Spleen (tissue), 11 donors: ENCODE results near the gene PSME3IP1. TPM values are rescaled to one million over a fixed set of nuclear protein-coding genes. Genes with fewer than 3 reads are reported as not detected.
"Not testable (repeated sequence)": the region's sequence is repeated elsewhere in the genome, so short reads cannot be mapped to it uniquely, and the experiment has no call there.

Source experiments
- DNase-seq: peaks from one replicate; pipeline ENCODE4 v3.0.0-alpha.2; 2020
- H3K27ac ChIP-seq, 8 donors: fragments of 200-600 bp; sonication (generic) in 7 of 8; 1 replicate in 4 of 8; 2 replicates in 4 of 8; pipeline versions ENCODE4 v1.5.0 to v1.8.0; 2016 to 2021; ENCODE audit warnings: inconsistent platforms in 4 of 8, mild to moderate bottlenecking in 4 of 8, moderate library complexity in 1 of 8
- H3K27me3 ChIP-seq, 7 donors: fragments of 200-600 bp; sonication (generic) in 6 of 7; replicated peaks in 1 of 7; 1 replicate in 4 of 7; 2 replicates in 3 of 7; pipeline versions ENCODE4 v1.5.0 to v1.8.0; 2016 to 2021; ENCODE audit warnings: inconsistent platforms in 3 of 7, mild to moderate bottlenecking in 1 of 7
- H3K36me3 ChIP-seq, 6 donors: fragments of 200-600 bp; sonication (generic) in 5 of 6; 1 replicate in 4 of 6; 2 replicates in 2 of 6; pipeline versions ENCODE4 v1.5.0 to v1.8.0; 2016 to 2021; ENCODE audit warnings: inconsistent platforms in 2 of 6
- H3K4me1 ChIP-seq, 6 donors: fragments of 200-600 bp; sonication (generic) in 5 of 6; 1 replicate in 3 of 6; 2 replicates in 3 of 6; pipeline versions ENCODE4 v1.5.0 to v1.8.0; 2016 to 2021; ENCODE audit warnings: inconsistent platforms in 3 of 6
- H3K4me3 ChIP-seq, 8 donors: fragments of 200-600 bp; sonication (generic) in 7 of 8; 1 replicate in 4 of 8; 2 replicates in 4 of 8; pipeline versions ENCODE4 v1.5.0 to v1.8.0; 2016 to 2021; ENCODE audit warnings: inconsistent platforms in 4 of 8, mild to moderate bottlenecking in 4 of 8, moderate library complexity in 2 of 8
- H3K9me3 ChIP-seq, 8 donors: fragments of 200-600 bp; sonication (generic) in 7 of 8; 1 replicate in 4 of 8; 2 replicates in 4 of 8; pipeline versions ENCODE4 v1.5.0 to v1.8.0; 2016 to 2021; ENCODE audit warnings: inconsistent platforms in 4 of 8
- CTCF ChIP-seq, 11 experiments: fragments of 200-600 bp in 7 of 11; fragments of 450-650 bp in 4 of 11; sonication (generic) in 4 of 11; IDR thresholded peaks in 8 of 11; conservative IDR thresholded peaks in 3 of 11; 1 replicate in 7 of 11; 2 replicates in 4 of 11; pipeline versions ENCODE4 v1.4.0 to v1.8.0; 2016 to 2021; ENCODE audit warnings: antibody characterized with exemption in 11 of 11, inconsistent platforms in 4 of 11, mild to moderate bottlenecking in 1 of 11
- POLR2A ChIP-seq, 3 donors: fragments of 450-650 bp; IDR thresholded peaks; one replicate each; pipeline ENCODE4 v1.5.1; 2017; ENCODE audit warnings: antibody characterized with exemption in 3 of 3, mild to moderate bottlenecking in 1 of 3
- POLR2AphosphoS5 ChIP-seq, 3 donors: sonication (generic); formaldehyde crosslinking; IDR thresholded peaks; one replicate each; pipeline ENCODE4 v1.5.1; 2017; ENCODE audit warnings: antibody characterized with exemption in 3 of 3
- WGBS, 5 donors: extraction: QIAGEN DNeasy Blood & Tissue Kit in 3 of 5; methylation state at CpG; one replicate each; pipeline versions ENCODE4 v1.1.5 to v1.1.7; 2013 to 2018; 5-methylcytosine and 5-hydroxymethylcytosine counted together
- intact Hi-C: fragments of 100-400 bp; cut with DNase I; formaldehyde crosslinking; loops from one replicate; pipeline ENCODE4 v1.15.0; 2023; ENCODE audit warnings: low total_unique reads
- polyA plus RNA-seq, 3 donors: library from polyadenylated mRNA; stranded (reverse); fragments of 200-250 nt; gene quantifications; one replicate each; pipeline ENCODE4 v1.2.1, GENCODE V29; 2013
- total RNA-seq, 7 donors: library from RNA; depleted of rRNA in 3 of 7; stranded (reverse); fragments of >200 nt in 3 of 7; fragmentation: NEBNext Ultra II Directional in 4 of 7; extraction: Animal tissue kit (Norgen Biotek cat#: 25700) in 4 of 7; gene quantifications; one replicate each; pipeline versions ENCODE4 v1.1.0 to v1.2.1, GENCODE V29; 2016 to 2021
- donor health status: healthy with polysubstance abuse.
- donor health status: DM: no; HTN: no; CAD: no; lungs with moderate emphysema.
- donor health status: DM: no; HTN: no; CAD: no.
- donor health status: Bipolar disorder and iron deficiency.
- donor health status: healthy.
- donor health status: DM: no; HTN: no; CAD: no.
- donor health status: DM: yes; HTN: yes; CAD: no.

Gene PSME3IP1
- total and polyA plus RNA-seq, 10 donors: 64.6 to 128 (median 96.0) TPM

GRCh38 chr16:57111420-57111819, 74.4 kb downstream of the PSME3IP1 start:
- peaks cover 0 to 3% (median 0%) of the 10 kb centered on the region in 7 donors for H3K27me3 ChIP-seq
- peaks cover 0 to 92% (median 47%) of the 10 kb centered on the region in 6 donors for H3K4me1 ChIP-seq
- no peaks in the 10 kb centered on the region for H3K9me3 ChIP-seq
- no peak overlapping the region for H3K4me3 ChIP-seq
- TF ChIP-seq POLR2A (IDR thresholded peaks at IDR 0.05) (no peak), POLR2AphosphoS5 (IDR thresholded peaks at IDR 0.05) (no peak), CTCF (IDR thresholded peaks at IDR 0.05 in 8 of 11, conservative IDR thresholded peaks at IDR 0.05 in 3 of 11) (no peak)
- 74 to 97% (median 91%) methylated on average over 2 of the region's 2 CpGs for WGBS, 5 donors
- intact Hi-C loops: no loop called here
- H3K36me3 ChIP-seq: peaks cover 0 to 35% (median 0%) of the 10 kb centered on the region in 6 donors
- H3K27ac ChIP-seq: peak overlapping the region in 1 of 8 donors; percentile 59
- DNase-seq: no peak

DNA sequence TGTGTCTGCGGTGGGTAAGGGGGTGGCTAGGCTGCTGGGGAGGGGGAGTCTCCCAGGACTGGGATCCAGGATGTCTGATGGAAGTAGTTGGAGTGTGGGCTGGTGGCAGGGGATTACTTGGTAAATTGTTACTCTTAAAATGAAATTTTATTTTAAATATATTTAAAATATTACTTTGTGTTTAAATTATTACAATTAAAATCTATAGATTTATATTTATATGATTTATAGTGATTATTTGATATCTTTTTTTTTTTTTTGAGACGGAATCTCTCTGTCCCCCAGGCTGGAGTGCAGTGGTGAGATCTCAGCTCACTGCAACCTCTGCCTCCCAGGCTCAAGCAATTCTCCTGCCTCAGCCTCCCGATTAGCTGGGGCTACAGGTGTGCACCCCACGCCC, 74.9 kb downstream of the PSME3IP1 start:
- Histone ChIP-seq H3K4me3 (no peak overlapping the region), H3K36me3 (peaks cover 0 to 30% (median 0%) of the 10 kb centered on the region in 6 donors), H3K4me1 (peaks cover 0 to 92% (median 49%) of the 10 kb centered on the region in 6 donors), H3K27me3 (peaks cover 0 to 3% (median 0%) of the 10 kb centered on the region in 7 donors), H3K27ac (peak overlapping the region in 1 of 8 donors; percentile 59), H3K9me3 (no peaks in the 10 kb centered on the region)
- TF ChIP-seq CTCF (IDR thresholded peaks at IDR 0.05 in 8 of 11, conservative IDR thresholded peaks at IDR 0.05 in 3 of 11) (no peak), POLR2A (IDR thresholded peaks at IDR 0.05) (no peak), POLR2AphosphoS5 (IDR thresholded peaks at IDR 0.05) (no peak)
- WGBS, 5 donors: 88 to 98% (median 94%) methylated on average over 4 of the region's 4 CpGs
- intact Hi-C loops: no loop called here
- DNase-seq: no peak

DNA sequence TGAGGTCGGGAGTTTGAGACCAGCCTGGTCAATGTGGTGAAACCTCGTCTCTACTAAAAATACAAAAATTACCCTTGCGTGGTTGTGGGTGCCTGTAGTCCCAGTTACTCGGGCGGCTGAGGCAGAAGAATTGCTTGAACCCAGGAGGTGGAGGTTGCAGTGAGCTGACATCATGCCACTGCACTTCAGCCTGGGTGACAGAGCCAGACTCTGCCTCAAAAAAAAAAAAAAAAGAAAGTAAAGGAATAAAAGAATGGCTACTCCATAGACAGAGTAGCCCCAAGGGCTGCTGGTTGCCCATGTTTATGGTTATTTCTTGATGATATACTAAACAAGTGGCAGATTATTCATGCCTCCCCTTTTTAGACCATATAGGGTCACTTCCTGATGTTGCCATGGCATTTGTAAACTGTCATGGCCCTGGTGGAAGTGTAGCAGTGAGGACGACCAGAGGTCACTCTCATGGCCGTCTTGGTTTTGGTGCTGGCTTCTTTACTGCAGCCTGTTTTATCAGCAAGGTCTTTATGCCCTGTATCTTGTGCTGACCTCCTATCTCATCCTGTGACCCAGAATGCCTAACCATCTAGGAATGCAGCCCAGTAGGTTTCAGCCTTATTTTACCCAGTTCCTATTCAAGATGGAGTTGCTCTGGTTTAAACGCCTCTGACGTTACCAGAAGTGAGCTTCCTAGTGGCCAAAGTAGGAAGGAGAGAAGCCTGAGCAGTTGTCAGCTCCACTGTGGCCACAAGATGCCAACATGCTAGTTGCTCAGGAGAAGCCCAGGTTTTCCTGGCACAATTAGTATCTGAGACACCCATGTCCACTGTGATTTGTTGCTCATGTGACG, 76.4 kb downstream of the PSME3IP1 start:
- intact Hi-C loops, H3K27me3 ChIP-seq, H3K9me3 ChIP-seq, DNase-seq, H3K4me3 ChIP-seq, H3K27ac ChIP-seq: not testable (repeated sequence)
- WGBS, 5 donors: 81 to 86% (median 82%) methylated on average over 10 of the region's 10 CpGs
- H3K4me1 ChIP-seq: peaks cover 0 to 95% (median 53%) of the 10 kb centered on the region in 6 donors
- H3K36me3 ChIP-seq: peaks cover 0 to 15% (median 0%) of the 10 kb centered on the region in 6 donors

DNA sequence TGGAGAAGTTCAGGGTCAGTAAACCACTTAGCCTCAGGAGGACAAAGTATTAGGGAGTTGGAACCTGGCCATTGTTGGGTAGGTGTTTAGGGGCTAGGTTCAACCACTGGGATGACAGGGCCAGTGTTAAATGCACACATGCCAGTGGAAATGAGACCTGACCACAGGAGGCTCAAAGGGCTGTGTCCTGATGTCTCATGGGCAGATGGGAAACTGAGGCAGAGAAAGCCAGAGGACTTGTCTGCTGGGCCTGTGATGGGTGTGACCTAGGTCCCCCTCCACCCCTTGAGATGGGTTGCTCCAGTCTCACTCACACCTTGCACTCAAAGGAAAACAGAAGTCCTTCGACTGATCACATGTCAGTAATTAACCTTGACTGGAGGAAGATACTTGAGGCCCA, 77.4 kb downstream of the PSME3IP1 start:
- WGBS, 5 donors: 20 to 43% (median 25%) methylated on average over 1 of the region's 1 CpG
- peaks cover 0 to 5% (median 0%) of the 10 kb centered on the region in 6 donors for H3K36me3 ChIP-seq
- no peaks in the 10 kb centered on the region for H3K9me3 ChIP-seq
- no peak overlapping the region for H3K27ac ChIP-seq
- H3K4me1 ChIP-seq: peaks cover 0 to 90% (median 46%) of the 10 kb centered on the region in 6 donors
- no peak for DNase-seq
- intact Hi-C loops: no loop called here
- no peak overlapping the region for H3K4me3 ChIP-seq
- H3K27me3 ChIP-seq: peaks cover 0 to 3% (median 0%) of the 10 kb centered on the region in 7 donors
- TF ChIP-seq CTCF (IDR thresholded peaks at IDR 0.05 in 8 of 11, conservative IDR thresholded peaks at IDR 0.05 in 3 of 11): no peak
- no peak for TF ChIP-seq POLR2A (IDR thresholded peaks at IDR 0.05)
